ENCODE measurements around the gene IWS1.
"Not testable (repeated sequence)": the region's sequence is repeated elsewhere in the genome, so short reads cannot be mapped to it uniquely, and the experiment has no call there.

The IWS1 gene

DNA sequence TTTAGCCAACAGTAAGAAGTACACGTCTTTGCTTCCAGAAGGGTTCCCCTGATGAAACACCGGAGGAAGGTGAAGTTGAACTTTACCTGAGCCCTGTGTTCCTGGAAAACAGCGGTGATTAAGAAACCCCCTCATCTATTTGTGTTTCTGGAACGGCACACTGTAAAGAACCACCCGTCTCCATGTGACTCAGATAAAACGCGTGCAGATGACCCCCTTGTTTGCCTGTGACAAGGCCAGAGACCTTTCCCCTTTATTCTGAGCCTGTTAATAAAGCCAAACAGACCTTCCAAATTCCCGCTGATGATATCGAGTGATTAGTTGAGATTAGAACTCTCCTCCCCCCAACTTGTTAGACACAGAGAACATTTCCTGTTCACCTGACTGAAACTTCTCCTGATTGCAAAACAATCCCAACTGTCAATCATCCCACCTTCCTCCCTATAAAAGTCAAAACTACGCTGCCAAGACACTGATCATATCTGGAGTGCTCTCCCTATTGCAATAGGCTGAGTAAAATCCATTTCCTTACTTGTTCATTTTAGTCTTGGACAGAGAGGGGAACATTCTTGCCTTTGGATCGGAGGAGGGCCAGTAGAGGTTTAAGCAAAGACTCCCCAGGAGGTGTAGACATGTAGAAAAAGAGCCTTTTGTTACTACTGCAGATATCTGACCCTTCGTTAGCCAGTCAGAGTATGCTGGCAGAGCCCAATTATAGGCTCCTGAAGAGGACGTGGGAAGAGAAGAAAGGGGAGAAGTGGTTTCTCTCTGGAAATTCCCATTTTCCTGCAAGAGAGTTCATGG is 914 bp upstream of the IWS1 start:
- no peak for DNase-seq

DNA sequence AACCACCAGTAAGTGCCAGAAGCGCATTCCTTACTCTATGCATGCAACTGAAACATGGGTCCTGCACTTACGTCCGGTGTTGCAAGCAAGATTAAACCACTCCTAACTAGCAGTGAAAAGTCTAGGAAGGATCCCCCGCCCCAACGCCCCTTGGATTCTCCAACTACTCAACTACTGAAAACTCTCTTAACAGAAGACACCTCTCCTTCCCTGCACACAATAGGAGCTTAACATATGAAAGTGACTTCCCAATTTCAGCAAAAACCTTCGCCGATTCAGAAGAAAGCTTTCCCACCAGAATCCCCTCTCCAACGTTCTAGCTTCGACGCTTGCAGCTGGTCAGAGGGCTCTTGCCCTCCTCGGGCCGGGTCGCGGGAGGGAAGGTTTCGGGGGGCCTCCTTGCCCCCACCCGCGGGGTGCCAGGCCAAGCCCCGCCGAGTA is 578 bp downstream of the IWS1 start:
- DNase-seq = peak; percentile 21

DNA sequence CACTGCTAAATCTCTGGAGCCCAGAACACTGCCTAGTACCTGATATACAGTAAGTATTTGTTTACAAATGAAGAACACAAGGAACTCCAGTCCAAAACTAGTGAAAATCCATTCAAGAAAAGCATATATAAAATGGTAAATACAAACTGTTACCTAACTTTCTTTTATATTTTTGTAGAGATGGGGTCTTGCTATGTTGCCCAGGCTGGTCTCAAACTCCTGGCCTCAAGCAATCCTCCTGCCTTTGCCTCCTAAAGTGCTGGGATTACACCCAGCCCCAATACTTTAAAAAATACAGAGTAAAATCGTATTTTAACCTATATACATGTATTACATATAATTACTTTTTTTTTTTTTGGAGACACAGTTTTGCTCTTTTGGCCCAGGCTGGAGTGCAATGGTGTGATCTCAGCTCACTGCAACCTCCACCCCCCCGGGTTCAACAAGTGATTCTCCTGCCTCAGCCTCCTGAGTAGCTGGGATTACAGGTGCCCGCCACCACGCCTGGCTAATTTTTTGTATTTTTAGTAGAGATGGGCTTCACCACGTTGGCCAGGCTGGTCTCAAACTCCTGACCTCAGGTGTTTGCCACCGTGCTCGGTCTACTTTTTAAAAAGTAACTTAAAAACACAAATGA is 2.0 kb downstream of the IWS1 start:
- DNase-seq = not testable (repeated sequence)

DNA sequence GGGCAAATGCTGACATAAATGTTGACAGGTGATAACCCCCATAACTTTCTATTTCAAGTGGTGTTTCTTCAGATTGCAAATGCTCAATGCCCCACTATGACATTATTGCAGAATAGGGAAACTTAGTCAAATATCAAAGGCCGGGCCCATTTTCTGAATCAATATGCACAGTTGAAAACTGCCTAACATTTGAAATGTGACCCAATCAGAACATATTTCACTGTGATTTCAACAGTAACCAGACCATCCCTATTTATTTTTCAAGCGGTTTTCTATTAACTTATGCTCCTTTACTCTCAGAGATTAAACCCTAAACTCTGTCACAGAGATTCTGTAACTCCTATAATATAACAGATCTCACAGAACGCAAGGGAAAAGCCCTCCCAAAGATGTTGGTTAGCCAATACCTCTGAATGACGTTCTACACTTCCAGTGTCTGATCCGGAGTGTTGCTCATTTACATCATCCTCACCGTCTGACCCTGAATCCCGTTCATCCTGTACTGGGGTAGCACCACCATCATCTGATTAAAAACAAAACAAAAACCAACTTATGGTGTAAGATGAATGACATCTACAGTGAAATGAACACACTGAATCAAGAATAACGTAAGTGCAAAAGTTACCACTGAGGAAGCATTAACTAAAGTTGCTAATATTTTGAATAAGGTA is 2.9 kb downstream of the IWS1 start:
- no peak for DNase-seq

DNA sequence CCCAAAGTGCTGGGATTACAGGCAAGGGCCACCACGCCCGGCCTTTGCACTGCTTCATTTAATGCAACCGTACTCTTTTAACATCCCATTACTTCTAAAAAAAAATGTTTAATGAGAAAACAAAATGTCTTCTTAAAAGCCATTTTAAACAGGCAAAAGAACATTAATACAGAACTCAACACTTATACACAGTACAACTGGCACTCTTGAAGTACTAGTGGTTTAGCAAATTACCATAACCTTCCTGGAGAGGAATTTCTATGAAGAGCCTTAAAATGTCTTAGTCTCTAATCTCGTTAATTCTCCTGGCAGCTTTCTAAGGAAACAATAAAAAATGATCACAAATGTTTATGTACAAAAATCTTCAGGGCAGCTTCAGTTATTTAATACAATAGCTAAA is 5.9 kb downstream of the IWS1 start:
- no peak for DNase-seq

DNA sequence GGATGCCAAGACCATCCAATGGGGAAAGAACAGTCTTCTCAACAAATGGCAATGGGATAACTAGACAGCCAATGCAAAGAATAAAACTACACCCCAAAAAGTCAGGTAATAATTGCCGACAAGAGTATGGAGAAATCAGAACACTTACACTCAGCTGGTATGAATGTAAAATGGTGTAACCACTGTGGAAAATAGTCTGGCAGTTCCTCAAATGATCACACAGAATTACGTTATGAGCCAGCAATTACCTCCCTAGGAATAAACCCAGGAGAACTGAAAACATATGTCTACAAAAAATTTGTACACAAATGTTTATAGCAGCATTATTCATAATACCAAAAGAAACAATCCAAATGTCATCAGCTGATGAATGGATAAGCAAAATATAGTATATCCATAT is 8.8 kb downstream of the IWS1 start:
- no peak for DNase-seq

DNA sequence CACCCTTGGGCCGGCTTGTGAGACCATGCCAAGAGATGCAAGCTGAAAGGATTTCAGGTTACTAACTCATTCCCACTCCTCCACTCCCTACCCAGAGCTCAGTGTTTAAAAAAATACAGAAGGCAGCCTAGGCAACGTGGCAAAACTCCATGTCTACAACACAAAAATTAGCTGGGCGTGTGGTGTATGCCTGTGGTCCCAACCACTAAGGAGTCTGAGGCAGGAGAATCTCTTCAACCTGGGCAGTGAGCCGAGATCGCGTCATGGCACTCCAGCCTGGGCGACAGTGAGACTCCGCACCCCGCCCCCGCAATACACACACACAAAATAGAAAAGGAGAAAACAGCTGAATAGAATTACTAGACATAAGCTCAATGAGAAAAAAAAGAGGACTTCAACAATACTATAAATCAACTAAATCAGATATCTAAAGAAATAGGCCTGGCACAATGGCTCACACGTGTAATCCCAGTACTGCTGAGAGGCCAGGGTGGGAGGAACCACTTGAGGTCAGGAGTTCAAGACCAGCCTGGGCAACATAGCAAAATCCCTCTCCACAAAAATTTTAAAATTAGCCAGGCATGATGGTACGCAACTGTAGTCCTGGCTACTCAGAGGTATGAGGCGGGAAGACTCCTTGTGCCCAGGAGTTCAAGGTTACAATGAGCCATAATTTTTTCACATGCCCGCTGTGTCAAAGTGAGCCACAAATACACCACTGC is 10.1 kb downstream of the IWS1 start:
- no peak for DNase-seq

DNA sequence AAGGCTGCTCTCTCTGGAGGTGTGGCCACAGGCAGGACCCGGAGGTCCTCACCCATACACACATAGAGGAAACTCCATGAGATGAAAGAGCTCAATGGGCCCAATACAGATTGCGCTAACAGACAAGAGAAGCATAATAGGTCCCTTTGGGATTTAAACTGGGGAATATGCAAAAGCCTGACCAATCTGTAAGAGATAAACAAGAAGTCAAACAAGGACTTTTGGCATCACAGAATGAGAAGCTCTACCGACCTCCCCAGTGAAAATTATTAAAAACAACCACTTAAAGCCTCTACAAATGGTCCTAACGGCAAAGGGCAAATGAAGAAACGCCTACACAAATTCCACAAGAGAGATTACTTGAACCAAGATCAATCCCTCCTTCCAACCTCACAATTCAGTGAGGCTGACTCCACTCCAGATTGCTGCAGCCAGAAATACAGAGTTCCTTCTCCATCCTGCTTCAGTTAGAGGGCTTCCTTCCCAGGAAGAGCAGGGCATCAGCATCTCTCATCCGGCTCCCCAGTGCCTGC is 10.8 kb downstream of the IWS1 start:
- DNase-seq = no peak

DNA sequence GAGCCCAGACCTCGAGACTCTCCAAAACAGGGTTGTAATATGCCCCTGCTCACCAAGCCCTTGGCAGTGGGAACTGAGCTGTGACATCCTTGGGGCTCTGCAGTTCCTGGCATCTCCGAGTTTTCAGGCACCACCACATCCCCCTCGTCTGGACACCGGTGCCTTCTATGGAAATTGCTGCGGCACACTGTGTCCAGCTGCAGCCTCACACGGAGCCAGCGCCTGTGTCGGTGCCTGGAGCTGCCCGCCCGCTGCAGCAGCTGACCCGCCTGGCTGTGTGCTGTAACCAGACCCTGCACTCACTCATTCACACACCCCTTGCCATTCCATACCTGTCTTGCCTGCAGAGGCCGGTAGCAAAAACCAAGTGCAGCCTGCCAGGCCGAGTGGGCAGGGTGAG is 11.8 kb downstream of the IWS1 start:
- no peak for DNase-seq

DNA sequence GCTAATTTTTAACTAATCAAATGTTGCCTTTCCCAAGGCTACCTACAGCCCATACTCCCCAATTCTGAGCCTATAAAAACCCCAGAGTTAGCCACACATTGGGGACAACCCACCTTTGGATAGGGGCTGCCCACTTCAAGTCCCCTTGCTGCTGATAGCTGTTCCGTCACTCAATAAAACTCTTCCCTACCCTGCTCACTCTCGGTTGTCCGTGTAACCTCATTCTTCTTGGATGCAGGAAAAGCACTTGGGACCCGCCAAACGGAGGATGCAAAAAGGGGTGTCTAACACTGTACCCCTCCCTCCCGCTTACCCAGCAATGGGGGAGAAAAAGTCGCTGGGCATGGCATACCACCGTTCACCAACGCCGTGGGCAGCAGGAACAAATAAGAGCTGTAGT is 12.2 kb downstream of the IWS1 start:
- no peak for DNase-seq

DNA sequence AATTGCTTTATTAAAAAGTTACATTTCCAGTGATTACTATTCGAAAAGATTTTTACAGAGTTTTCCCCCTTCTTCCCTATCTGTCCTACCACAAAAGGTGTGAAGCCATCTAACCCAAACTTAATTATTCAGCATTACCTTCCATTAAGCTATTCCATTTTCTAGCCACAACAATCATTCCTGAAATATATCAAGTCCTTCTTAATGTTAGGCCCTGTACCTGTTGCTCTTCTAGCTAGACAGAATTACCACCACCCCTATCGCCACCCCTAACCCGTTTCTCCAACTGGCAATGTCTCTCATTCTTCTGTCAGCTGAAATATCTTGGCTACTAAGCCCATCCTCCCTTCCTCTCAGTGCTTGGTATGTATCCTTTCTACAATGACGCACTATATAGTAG is 13.9 kb downstream of the IWS1 start:
- no peak for DNase-seq

DNA sequence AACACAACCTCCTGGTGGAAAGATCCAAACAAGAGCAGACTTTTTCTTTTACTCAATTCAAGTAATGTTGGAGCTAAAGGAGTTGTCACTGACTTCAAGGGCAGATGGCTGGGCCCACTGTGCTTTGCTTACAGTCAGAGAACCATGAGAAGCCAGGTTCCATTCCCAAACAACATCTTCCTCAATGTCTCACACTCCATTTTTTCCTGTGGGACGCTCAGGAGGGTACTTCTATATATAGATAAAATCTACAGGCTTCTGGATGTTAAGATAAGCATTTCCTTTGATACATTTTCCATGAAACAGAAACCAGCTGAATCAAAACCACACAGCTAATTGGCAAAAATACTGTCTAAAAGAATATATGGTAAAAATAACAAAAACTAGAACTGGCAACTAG is 14.4 kb downstream of the IWS1 start:
- DNase-seq = no peak

DNA sequence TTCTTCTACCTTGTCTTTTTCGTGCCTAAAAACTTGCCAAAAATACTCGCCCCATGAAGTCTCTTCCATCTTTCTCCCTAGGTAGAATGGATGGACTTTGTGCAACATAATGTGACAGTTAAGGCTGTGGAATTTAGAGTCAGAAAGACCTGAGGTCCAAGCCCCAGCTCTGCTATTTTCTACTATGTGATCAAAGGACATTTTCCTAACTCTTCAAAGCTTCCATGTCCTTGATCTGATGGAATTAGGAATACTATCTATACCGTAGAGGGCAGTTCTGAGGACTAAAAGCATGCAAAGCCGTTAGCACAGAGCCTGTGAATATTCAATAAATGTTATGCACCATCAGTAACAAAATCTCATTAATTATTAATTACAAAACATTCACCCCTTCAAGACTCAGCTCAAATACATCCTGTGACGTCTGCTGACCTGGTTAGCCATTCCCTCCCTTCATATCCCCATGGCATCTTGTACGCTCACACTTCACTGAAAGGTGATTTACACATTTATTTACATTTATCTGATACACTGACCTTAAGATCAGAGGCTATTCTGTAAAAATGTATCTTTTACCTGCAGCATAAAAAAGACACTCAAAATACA is 15.1 kb downstream of the IWS1 start:
- DNase-seq = no peak

DNA sequence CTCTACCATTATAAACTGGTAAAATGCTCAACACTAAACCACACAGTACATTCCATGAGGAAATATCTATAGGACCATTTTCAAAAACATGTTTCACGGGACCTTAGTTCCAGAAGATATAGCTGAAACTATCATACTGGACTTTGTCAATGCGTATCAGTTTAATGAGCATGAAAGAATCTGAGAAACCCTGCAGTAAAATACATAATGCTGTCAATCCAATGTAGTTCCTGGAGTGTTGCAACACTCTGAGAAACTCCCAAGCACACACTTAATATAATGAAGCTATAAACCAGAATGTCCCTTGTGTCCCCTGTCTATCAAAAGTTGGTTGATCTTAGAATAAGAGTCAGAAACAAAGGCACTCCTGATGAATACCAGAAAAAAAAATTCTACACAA is 16.2 kb downstream of the IWS1 start:
- no peak for DNase-seq

DNA sequence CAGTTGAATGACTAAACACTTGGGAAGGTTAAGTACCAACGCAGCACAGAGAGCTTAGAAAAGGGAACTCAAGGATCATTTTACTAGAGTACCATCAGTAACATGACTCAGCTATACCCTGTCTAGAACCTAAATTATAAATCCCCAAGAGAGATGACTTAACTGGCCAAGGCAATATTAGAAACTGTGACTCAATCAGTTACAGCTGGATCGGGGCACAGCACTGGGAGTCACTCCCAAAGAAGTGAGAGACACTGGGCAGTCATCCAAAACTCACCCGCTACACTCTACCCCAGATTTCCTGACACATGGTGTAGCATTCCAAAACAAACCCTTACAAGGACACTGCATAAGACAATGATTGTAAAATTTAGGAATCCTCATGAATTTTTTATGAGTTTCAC is 17.7 kb downstream of the IWS1 start:
- no peak for DNase-seq

DNA sequence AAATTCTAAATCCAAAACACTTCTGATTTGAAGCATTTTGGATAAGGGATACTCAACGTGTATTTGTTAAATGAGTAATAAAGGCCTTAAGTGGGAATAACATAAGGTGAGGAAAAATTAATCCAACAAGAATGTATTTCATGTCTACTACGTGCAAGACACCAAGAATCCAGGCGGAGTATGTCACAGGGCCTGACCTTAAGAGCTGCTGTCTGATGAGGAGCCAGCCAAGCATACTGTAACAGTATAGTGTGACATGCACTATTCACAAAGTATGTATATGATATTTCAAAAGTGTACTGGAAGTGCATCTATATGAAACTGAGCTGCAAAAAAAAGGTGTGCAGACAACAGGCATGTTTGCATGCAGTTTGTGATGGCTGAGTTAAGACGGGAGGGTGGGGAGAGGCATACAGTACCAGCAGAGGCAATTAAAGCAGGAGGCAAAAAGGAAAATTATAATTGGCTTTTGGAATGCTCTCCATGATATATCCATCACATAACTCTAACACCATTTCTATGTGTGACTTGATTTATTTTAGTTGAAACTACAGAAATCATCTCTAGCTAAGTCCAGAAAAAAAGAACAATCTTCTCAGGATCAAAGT is 18.2 kb downstream of the IWS1 start:
- no peak for DNase-seq

DNA sequence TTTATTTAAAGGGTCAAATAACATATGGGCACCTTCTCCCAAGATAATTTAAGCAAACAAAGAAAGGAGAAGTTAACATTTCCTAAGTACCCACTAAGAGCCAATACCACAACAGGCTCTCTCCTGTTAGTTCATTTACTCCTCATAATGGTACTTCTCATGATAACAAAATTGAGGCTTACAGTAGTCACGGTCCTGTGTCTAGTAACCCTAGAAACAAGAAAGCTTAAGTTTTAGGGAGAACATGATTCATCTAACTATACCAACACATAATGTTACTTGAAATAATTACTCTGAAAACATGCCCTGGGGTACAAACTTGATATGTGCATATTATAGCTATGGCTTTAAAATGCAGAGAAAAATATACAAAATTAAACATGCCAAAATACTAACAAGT is 19.8 kb downstream of the IWS1 start:
- DNase-seq = no peak

DNA sequence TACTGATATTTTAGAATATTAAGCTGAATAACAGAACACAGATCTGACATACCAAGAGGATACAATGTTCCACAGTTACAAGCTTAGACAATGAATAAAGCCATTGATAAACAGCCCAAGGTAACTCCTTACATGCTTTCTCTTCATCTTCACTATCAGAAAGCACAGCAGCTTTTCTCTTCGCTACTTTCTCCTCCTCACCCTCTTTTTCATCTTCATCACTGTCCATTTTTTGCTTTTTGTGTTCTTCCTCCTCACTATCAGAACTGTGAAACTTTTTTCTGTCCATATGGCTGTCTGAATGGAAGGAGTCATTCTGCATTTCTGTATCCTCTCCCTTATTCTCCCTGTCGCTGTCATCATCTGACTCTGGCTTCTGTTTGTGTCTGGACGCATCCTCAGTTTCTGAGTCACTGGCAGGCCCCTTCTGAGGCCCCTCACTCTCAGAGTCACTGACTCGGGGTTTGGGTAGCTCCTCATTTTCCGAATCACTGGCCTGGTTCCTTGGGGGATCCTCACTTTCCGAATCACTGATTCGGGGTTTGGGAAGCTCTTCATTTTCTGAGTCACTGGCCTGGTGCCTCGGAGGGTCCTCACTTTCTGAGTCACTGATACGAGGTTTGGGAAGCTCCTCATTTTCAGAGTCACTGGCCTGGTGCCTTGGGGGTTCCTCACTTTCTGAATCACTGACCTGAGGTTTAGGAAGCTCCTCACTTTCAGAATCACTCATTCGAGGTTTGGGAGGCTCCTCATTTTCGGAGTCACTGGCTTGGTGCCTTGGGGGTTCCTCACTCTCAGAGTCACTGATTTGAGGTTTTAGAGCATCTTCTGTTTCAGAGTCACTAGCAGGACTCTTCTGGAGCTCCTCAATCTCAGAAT is 21.5 kb downstream of the IWS1 start:
- DNase-seq = no peak

DNA sequence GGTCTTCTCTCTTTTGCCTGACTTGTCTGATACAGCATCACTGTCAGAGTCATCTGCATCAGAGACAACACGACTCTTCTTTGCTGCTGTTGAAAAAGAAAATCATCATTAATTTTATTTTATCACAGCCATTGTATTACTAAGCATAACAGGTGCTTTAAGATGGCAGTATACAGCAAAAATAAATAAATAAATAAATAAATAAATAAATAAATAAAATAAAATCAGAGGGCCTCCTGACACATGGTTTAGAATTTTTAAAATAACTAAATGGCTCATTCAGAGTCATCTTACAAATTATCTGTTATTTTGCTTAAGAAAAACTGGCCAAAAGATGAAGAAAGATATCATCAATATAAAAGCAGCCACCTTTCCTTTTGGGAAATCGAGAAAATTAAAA is 22.8 kb downstream of the IWS1 start:
- DNase-seq = no peak

DNA sequence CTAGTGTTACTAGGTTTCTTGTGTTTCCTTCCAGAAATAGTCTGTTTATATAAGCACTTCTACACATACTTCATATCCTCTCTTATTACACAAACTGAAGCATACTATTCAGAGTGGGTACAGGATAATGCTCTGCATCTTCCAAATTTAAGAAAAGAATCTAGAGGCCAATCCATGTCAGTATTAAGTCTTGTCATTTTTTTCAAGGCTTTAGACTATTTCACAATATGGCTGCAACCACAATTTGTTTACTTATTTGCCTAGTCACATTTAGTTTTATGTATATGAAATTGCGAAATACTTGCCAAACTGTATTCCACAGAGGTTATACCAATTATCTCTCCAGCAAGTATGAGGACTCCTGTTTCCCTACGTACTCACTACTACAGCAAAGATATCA is 27.9 kb downstream of the IWS1 start:
- DNase-seq = no peak

DNA sequence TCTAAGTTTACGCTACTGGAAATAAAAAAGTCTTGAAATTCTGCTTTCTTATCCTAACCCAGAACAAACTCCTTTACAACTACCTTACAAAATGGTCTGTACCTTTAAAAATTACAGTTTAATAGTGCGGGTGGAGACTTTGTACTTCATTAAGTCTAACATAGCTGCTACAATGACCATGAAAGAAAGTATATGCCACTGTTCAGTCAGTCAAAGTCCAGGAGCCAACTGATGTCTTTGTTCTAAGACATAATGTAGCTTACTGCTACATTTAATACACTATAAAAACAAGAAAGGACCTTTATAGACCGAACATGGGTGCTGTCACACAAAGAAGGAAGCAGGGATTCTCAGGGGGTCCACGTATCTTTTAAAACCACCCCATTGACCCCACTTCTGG is 36.0 kb downstream of the IWS1 start:
- no peak for DNase-seq

Measured in stimulated activated CD4-positive, alpha-beta T cell treated with anti-CD3 and anti-CD28 coated beads, Interleukin-15, amount 100 ng/mL, for 24 hours (primary cell).